T47D (cell line): ENCODE results near the gene NSG2.
A peak's percentile ranks its signal among the peaks of the same experiment; 100 is the strongest.
"Not testable (repeated sequence)": the region's sequence is repeated elsewhere in the genome, so short reads cannot be mapped to it uniquely, and the experiment has no call there.

Experiments used
- DNase-seq, 2 experiments: peaks; one replicate each; pipeline versions ENCODE4 v3.0.0 to v3.0.0-alpha.2; 2011 to 2012; ENCODE audit warnings: low read depth in 1 of 2, low spot score in 1 of 2
- JUND ChIP-seq: IDR thresholded peaks from 2 replicates; pipeline ENCODE4 v1.6.1; 2012; ENCODE audit warnings: low read depth
- in situ Hi-C: cut with HindIII; loops from 2 replicates; pipeline ENCODE4 v1.10.0; 2016; ENCODE audit warnings: low sequenced_read_pairs, low pct_unique_long_range_greater_than_20kb

NSG2 gene

GRCh38 chr5:174045470-174046025 is at the start of gene NSG2:
Gene NSG2, plus strand, starts transcription at chr5:174045706. Its CDS starts 1,050 bp downstream, at chr5:174046756.
- in situ Hi-C loops, result no loop called here
- DNase-seq, result peak; percentile 71 to 97
- no peak for TF ChIP-seq JUND

DNA sequence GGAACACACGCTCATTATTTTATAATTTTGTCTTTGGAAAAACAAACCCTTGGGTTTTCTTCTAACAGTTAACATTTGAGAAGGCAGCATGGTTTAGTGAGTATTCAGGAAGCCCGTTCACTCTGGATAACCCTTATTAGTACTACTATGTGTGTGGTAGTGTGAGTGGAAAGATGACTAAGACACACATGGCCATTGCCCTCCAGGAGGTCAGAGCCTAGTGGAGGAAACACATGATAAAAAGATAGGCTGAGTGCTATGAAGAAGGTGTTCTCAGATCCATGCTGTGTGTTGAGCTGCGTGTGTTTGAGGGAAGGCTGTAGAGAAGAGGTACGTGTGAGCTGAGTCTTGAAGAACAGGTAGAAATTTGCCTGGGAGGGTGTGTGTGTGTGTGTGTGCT is 48.2 kb upstream of the NSG2 start:
- TF ChIP-seq JUND, result no peak
- in situ Hi-C loops, result no loop called here
- DNase-seq, result no peak

GRCh38 chr5:173998531-173998930 is 47.0 kb upstream of the NSG2 start:
- no peak for DNase-seq
- TF ChIP-seq JUND, result no peak
- in situ Hi-C loops, result no loop called here

GRCh38 chr5:174000076-174000475 is 45.4 kb upstream of the NSG2 start:
- in situ Hi-C loops, result no loop called here
- no peak for TF ChIP-seq JUND
- no peak for DNase-seq

DNA sequence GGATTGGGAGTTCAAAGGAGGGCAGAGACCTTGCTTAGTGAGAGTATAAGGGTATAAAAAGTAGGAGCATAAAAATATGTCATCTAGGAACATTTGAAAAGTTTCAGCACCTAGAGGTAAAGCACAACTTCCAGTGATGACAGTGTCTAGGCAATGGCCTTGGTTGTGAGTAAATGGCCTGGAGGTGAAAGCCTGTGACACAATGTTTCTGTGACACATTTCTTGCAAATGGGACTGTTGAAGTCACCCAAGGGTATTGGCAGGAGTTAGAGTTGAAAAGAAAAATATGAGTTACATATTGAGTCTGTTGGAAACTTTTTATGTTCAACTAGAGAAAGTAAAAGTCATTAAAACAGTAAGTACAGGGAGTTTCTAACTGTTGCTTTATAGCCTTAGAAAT is 41.7 kb upstream of the NSG2 start:
- TF ChIP-seq JUND, result no peak
- peak in 1 of 2 experiments; percentile 5 for DNase-seq
- in situ Hi-C loops, result no loop called here

GRCh38 chr5:174008922-174009321 is 36.6 kb upstream of the NSG2 start:
- in situ Hi-C loops, result no loop called here
- TF ChIP-seq JUND, result no peak
- DNase-seq, result no peak

- in situ Hi-C loops, result no loop called here
- DNase-seq, result no peak
- TF ChIP-seq JUND, result no peak
Observed at GRCh38 chr5:174010365-174010764, 35.1 kb upstream of the NSG2 start.

DNA sequence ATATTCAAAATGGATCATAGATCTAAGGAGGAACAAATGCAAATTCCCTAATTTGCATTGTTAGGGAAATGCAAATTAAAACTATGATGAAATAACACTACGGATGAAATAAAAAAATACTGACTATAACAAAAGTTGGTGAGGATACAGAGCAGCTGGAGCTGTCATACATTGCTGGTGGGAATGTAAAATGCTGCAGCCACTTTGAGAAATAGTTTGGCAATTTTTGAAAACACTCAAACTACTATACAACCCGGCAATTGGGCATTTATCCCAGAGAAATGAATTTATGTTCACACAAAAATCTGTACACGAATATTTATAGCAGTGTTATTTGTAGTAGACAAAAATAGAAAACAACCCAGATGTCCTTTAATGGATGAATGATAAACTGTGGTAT is 34.1 kb upstream of the NSG2 start:
- DNase-seq, result no peak
- in situ Hi-C loops, result no loop called here
- TF ChIP-seq JUND, result no peak

- peak; percentile 41 to 86 for DNase-seq
- in situ Hi-C loops, result not testable (repeated sequence)
Observed at GRCh38 chr5:174020069-174020927, 25.2 kb upstream of the NSG2 start.

GRCh38 chr5:174020928-174021304 is 24.6 kb upstream of the NSG2 start:
- in situ Hi-C loops, result no loop called here
- no peak for DNase-seq
- TF ChIP-seq JUND, result no peak

DNA sequence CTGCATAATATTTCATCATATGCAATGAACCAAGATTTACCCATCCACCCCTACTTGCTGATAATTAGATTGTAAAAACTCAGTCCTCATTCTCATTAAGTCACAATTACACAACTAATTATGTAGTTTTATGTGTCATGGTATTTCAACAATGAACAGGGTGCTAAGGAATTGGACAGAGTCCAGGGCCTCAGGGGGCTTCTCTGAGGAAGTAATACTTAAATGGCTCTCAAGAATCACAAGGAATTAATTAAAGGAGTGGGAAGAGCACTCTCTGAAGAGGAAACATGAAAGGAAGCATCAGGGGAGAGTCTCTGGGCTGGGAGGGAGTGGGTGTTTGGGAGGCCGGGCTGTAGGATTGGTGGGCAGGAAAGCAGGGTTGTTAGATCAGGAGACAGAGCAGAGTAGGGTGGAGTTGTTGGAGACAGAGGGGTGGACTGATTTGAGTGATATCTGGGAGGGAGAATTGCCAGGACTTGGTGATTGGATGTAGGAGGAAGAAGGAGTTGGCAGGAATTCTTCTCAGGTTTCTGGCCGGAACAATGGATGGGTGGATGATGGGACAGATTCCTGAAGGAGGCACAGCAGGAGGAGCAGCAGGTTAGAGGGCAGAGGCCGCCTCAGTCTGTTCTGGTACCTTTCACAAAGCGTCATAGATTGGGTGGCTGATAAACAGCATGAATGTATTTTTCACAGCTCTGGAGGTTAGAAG is 23.0 kb upstream of the NSG2 start:
- in situ Hi-C loops, result no loop called here
- TF ChIP-seq JUND, result no peak
- no peak for DNase-seq

DNA sequence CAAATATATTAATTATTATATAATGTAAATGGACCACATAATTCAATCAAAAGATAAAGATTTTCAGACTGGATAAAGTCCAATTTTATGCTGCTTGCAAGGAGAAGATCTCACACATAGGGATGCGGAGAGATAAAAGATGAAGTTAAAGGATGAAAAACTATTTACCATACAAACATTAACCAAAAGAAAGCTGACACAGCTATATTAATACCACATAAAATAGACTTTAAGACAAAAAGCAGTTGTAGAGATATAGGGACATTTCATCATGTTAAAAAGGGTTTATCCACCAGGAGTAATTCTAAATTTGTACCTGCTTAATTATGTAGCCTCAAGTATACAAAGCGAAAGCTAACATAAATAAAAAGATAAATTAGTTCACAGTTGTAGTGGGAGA is 15.2 kb upstream of the NSG2 start:
- in situ Hi-C loops, result no loop called here
- TF ChIP-seq JUND, result no peak
- DNase-seq, result no peak
